ENCODE measurements around the gene TYMS.
A peak's percentile ranks its signal among the peaks of the same experiment; 100 is the strongest.

Gene TYMS

GRCh38 chr18:711310-711656, 53.8 kb downstream of the TYMS start:
- no peak for DNase-seq (ENCODE audit: low read depth in 2 of 2)

GRCh38 chr18:711657-712400, 54.4 kb downstream of the TYMS start:
- DNase-seq (ENCODE audit: low read depth in 2 of 2) = peak; percentile 58 to 63

- DNase-seq (ENCODE audit: low read depth in 2 of 2) = peak; percentile 85 to 89
Measured at GRCh38 chr18:712401-713134, 55.1 kb downstream of the TYMS start, which contains the start of gene ENOSF1. Gene ENOSF1 (minus strand): TSS chr18:712630. CDS start chr18:712587, 43 bp downstream.

GRCh38 chr18:713135-713490, 55.7 kb downstream of the TYMS start:
- DNase-seq (ENCODE audit: low read depth in 2 of 2) = no peak

- DNase-seq (ENCODE audit: low read depth in 2 of 2) = peak in 1 of 2 donors; percentile 19
Measured at GRCh38 chr18:715626-716025, 58.2 kb downstream of the TYMS start.

GRCh38 chr18:717003-717402, 59.5 kb downstream of the TYMS start:
- no peak for DNase-seq (ENCODE audit: low read depth in 2 of 2)
